Adrenal gland (tissue), 12 donors: ENCODE data around the gene FBXL7. TPM values are rescaled to one million over a fixed set of nuclear protein-coding genes. Genes with fewer than 3 reads are reported as not detected.

Source experiments
- DNase-seq, 7 donors: peaks; one replicate each; pipeline ENCODE4 v3.0.0-alpha.2; 2019 to 2020
- H3K27ac ChIP-seq, 5 donors: fragments of 200-600 bp; sonication (generic) in 4 of 5; 1 replicate in 3 of 5; 2 replicates in 2 of 5; pipeline versions ENCODE4 v1.5.1 to v1.8.0; 2016 to 2020; ENCODE audit warnings: mild to moderate bottlenecking in 1 of 5
- H3K27me3 ChIP-seq: fragments of 200-600 bp; 2 replicates; pipeline ENCODE4 v1.8.0; 2021
- H3K36me3 ChIP-seq, 2 donors: fragments of 200-600 bp; replicated peaks in 1 of 2; 1 replicate in 1 of 2; 2 replicates in 1 of 2; pipeline versions ENCODE4 v1.5.1 to v1.8.0; 2018 to 2022
- H3K4me1 ChIP-seq, 2 donors: fragments of 200-600 bp; replicated peaks in 1 of 2; 1 replicate in 1 of 2; 2 replicates in 1 of 2; pipeline versions ENCODE4 v1.5.1 to v1.8.0; 2018 to 2021
- H3K4me3 ChIP-seq, 4 donors: fragments of 200-600 bp; sonication (generic) in 3 of 4; one replicate each; pipeline ENCODE4 v1.5.1; 2016 to 2018
- H3K9me3 ChIP-seq, 3 donors: fragments of 200-600 bp; sonication (generic) in 1 of 3; replicated peaks in 1 of 3; 1 replicate in 2 of 3; 2 replicates in 1 of 3; pipeline versions ENCODE4 v1.5.1 to v1.8.0; 2016 to 2021
- POLR2A ChIP-seq, 2 donors: fragments of 450-650 bp; IDR thresholded peaks; one replicate each; pipeline ENCODE4 v1.6.1; 2017; ENCODE audit warnings: antibody characterized with exemption in 2 of 2, mild to moderate bottlenecking in 2 of 2, moderate library complexity in 1 of 2
- WGBS, 4 donors: extraction: QIAGEN DNeasy Blood & Tissue Kit in 2 of 4; methylation state at CpG; one replicate each; pipeline versions ENCODE4 v1.1.5 to v1.1.7; 2013 to 2017; 5-methylcytosine and 5-hydroxymethylcytosine counted together
- intact Hi-C, 2 donors: fragments of 100-400 bp; cut with DNase I; formaldehyde crosslinking; loops; one replicate each; pipeline versions ENCODE4 v1.14.1 to v1.15.0; 2022 to 2023
- polyA plus RNA-seq, 3 donors: library from polyadenylated mRNA; stranded (reverse); fragments of 200-250 nt in 2 of 3; fragments of 350-450 nt in 1 of 3; fragmentation: Illumina TruSeq in 1 of 3; extraction: RNeasy Lipid Tissue Mini Kit (QIAGEN cat#74804) in 1 of 3; gene quantifications; one replicate each; pipeline ENCODE4 v1.2.3, GENCODE V29; 2013 to 2014
- total RNA-seq, 9 donors: library from RNA; depleted of rRNA in 4 of 9; stranded (reverse); fragments of >200 nt in 4 of 9; fragments of 120-200 nt in 1 of 9; fragmentation: NEBNext Ultra II Directional in 1 of 9; extraction: Animal tissue kit (Norgen Biotek cat#: 25700) in 1 of 9; gene quantifications; one replicate each; pipeline versions ENCODE4 v1.1.0 to v1.2.4, GENCODE V29; 2013 to 2023
- TF ChIP-seq, protein P1 (sequence below), 6 experiments: fragments of 450-650 bp in 4 of 6; fragments of 200-600 bp in 2 of 6; sonication (generic) in 1 of 6; IDR thresholded peaks; 1 replicate in 5 of 6; 2 replicates in 1 of 6; pipeline versions ENCODE4 v1.5.1 to v1.8.0; 2016 to 2021; ENCODE audit warnings: antibody characterized with exemption in 6 of 6, mild to moderate bottlenecking in 2 of 6, moderate library complexity in 1 of 6
- donor health status: healthy with polysubstance abuse.
- donor health status: Bipolar disorder and iron deficiency.
- donor health status: DM: yes; HTN: yes; CAD: no.
- donor health status: DM: no; HTN: no; CAD: no.
- donor health status: DM: no; HTN: no; CAD: no.
- donor health status: DM: yes; HTN: yes; CAD: no.

FBXL7 gene
- total and polyA plus RNA-seq, 12 donors, result 22.6 to 59.1 (median 34.0) TPM

DNA sequence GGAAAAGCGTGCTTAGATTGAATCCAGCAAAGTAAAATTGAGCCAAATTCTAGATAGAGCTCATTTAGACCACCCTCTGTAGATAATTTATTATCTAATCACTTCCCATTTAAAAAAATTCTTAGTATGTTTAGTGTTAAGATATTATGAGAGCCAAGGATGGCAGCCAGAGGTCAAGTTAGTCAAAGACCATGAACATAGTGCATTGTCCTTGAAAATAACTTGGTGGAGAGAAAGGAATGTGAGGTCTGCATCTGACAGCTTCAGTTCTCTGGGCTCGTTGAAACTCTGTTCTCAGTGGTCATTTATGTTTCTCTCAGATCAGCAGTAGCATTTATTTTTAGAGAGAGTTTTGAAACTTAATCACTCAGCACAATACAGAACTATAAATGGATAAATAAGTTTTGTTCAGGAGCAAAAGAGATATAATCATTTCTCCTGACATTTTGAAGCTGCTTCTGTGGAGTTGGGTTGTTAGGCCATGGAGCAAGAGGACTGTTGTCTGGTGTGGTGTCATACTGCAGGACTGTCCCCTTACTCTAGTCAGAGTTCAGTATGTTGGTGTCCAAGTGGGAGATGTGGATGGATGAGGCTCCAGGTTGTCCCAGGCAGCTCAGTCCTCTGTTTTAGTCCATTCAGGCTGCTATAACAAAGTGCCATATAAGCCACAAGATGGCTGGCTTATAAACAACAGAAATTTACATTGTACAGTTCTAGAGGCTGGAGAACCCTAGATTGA lies 337.7 kb downstream of the FBXL7 start:
- intact Hi-C loops, result no loop called here
- H3K36me3 ChIP-seq, result no peaks in the 10 kb centered on the region
- WGBS, 4 donors, result 39 to 57% (median 47%) methylated on average over 2 of the region's 2 CpGs
- peaks cover 9 to 24% of the 10 kb centered on the region in 2 donors for H3K4me1 ChIP-seq
- no peak for TF ChIP-seq POLR2A (IDR thresholded peaks at IDR 0.05)
- TF ChIP-seq, protein P1, sequence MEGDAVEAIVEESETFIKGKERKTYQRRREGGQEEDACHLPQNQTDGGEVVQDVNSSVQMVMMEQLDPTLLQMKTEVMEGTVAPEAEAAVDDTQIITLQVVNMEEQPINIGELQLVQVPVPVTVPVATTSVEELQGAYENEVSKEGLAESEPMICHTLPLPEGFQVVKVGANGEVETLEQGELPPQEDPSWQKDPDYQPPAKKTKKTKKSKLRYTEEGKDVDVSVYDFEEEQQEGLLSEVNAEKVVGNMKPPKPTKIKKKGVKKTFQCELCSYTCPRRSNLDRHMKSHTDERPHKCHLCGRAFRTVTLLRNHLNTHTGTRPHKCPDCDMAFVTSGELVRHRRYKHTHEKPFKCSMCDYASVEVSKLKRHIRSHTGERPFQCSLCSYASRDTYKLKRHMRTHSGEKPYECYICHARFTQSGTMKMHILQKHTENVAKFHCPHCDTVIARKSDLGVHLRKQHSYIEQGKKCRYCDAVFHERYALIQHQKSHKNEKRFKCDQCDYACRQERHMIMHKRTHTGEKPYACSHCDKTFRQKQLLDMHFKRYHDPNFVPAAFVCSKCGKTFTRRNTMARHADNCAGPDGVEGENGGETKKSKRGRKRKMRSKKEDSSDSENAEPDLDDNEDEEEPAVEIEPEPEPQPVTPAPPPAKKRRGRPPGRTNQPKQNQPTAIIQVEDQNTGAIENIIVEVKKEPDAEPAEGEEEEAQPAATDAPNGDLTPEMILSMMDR (IDR thresholded peaks at IDR 0.05), result no peak
- peak overlapping the region in 1 of 5 donors; percentile 55 for H3K27ac ChIP-seq
- H3K9me3 ChIP-seq, result no peaks in the 10 kb centered on the region
- H3K4me3 ChIP-seq, result no peak overlapping the region
- no peak for DNase-seq
- H3K27me3 ChIP-seq, result no peaks in the 10 kb centered on the region

DNA sequence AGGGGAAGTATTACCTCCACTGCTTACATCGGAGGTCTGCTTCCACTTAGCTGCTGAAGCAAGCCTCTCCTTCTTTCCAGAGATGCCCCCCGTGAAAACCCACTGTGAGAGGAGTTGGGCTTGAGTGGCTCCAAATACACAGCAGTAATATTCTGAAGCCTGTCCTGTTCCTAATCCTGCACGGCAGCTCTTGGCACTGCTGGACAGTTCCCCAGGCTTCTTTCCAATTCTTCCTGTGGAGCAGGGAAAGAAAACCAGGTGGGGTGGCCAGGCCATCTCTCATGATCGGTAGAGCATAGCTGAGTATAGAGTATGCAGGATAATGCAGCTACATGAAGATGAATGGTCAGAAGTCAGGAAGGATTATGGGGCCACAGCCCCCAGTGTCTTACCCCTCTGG lies 344.3 kb downstream of the FBXL7 start:
- intact Hi-C loops, result no loop called here
- Histone ChIP-seq H3K9me3 (no peaks in the 10 kb centered on the region), H3K27ac (no peak overlapping the region), H3K4me3 (no peak overlapping the region), H3K4me1 (no peaks in the 10 kb centered on the region), H3K36me3 (no peaks in the 10 kb centered on the region), H3K27me3 (no peaks in the 10 kb centered on the region)
- WGBS, 4 donors, result 77 to 95% (median 80%) methylated on average over 4 of the region's 4 CpGs
- TF ChIP-seq, protein P1 (IDR thresholded peaks at IDR 0.05), result no peak
- TF ChIP-seq POLR2A (IDR thresholded peaks at IDR 0.05), result no peak
- no peak for DNase-seq

DNA sequence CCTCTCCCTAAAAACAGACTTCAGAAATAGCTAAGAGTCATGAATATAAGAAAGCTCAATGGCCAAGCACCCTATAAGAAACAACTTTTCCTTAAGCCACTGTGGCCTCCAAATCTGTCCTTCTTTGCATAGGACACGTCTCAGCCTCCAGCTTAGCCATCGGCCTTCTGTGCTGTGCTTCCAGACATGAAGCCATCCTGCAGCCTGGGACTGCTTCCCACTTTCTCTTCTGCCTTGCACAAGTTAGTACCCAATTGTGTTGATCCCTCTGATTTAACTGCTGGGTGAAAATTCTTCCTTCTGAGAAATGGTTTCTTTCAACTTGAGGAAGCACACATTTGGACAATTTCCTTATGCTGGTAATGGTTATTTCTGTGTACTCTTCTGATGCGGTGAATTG lies 344.9 kb downstream of the FBXL7 start:
- Histone ChIP-seq H3K4me3 (no peak overlapping the region), H3K36me3 (no peaks in the 10 kb centered on the region), H3K4me1 (no peaks in the 10 kb centered on the region), H3K9me3 (no peaks in the 10 kb centered on the region), H3K27me3 (no peaks in the 10 kb centered on the region), H3K27ac (no peak overlapping the region)
- intact Hi-C loops, result no loop called here
- 95 to 97% (median 96%) methylated on average over 3 of the region's 3 CpGs for WGBS, 4 donors
- TF ChIP-seq POLR2A (IDR thresholded peaks at IDR 0.05), result no peak
- TF ChIP-seq, protein P1 (IDR thresholded peaks at IDR 0.05), result no peak
- no peak for DNase-seq

DNA sequence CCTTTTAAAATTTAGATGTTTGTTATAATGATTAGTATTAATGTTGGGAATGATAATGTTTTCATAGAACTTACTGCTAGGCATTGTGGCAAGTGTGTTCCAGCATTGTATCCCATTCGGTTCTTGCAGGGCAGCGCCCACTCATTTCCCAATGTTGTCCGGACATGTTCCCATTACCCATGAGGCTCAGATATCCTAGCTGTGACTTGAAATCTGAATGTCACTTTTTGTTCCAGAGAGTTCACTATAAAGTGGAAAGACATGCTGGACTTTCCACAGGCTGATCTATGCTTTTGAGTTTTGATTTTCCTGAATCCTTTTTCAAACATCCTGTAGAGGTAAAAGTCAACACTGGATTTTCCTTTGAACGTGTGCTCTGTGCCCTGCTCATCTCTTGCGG lies 350.6 kb downstream of the FBXL7 start:
- peaks cover 0 to 3% of the 10 kb centered on the region in 2 donors for H3K4me1 ChIP-seq
- no peak overlapping the region for H3K4me3 ChIP-seq
- TF ChIP-seq POLR2A (IDR thresholded peaks at IDR 0.05), result no peak
- TF ChIP-seq, protein P1 (IDR thresholded peaks at IDR 0.05), result no peak
- H3K36me3 ChIP-seq, result no peaks in the 10 kb centered on the region
- DNase-seq, result no peak
- 58 to 73% (median 66%) methylated on average over 5 of the region's 5 CpGs for WGBS, 4 donors
- H3K9me3 ChIP-seq, result no peaks in the 10 kb centered on the region
- H3K27me3 ChIP-seq, result no peaks in the 10 kb centered on the region
- intact Hi-C loops, result no loop called here
- no peak overlapping the region for H3K27ac ChIP-seq
